HT1080 (cell line): ENCODE results near the gene SPSB1. TPM values are rescaled to one million over a fixed set of nuclear protein-coding genes. Genes with fewer than 3 reads are reported as not detected.
A peak's percentile ranks its signal among the peaks of the same experiment; 100 is the strongest.

ENCODE experiments used
- DNase-seq: peaks from one replicate; pipeline ENCODE4 v3.0.0-alpha.2; 2015; ENCODE audit warnings: low read depth
- total RNA-seq: library from RNA; depleted of rRNA; stranded (reverse); fragments of >200 nt; shearing (Covaris generic); gene quantifications from 2 replicates; pipeline ENCODE4 v1.2.3, GENCODE V29; 2014

SPSB1 gene
- total RNA-seq, 1 experiment from 2014 or later = 18.3 TPM

DNA sequence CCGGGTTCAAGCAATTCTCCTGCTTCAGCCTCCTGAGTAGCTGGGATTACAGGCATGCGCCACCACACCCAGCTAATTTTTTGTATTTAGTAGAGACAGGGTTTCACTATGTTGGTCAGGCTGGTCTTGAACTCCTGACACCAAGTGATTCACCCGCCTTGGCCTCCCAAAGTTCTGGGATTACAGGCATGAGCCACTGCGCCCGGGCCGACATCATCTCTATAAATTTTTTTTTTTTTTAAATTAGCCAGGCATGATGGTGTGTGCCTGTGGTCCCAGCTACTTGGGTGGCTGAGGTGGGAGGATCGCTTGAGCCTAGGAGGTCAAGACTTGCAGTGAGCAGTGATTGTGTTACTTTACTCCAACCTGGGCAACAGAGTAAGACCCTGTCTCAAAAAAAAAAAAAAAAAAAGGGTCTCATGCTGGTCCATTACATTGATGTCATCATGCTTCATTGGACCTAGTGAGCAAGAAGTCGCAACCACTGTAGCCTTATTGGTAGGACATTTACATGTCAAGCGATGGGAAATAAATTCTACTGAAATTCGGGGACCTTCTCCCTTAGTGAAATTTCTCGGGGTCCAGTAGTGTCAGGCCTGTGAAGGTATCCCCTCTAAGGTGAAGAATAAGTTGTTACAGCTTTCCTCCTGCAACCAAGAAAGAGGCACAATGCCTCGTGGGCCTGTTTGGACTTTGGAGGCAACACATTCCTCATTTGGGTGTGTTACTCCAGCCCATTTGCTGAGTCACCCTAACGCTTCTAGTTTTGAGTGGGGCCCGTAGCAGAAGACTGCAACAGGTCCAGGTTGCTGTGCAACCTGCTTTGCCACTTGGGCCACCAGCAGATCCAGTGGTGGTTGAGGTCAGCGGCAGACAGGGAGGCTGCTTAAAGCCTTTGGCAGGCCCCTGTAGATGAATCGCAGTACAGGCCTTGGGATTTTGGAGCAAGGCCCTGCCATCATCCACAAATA, 7.2 kb downstream of the SPSB1 start:
- peak; percentile 47 for DNase-seq

DNA sequence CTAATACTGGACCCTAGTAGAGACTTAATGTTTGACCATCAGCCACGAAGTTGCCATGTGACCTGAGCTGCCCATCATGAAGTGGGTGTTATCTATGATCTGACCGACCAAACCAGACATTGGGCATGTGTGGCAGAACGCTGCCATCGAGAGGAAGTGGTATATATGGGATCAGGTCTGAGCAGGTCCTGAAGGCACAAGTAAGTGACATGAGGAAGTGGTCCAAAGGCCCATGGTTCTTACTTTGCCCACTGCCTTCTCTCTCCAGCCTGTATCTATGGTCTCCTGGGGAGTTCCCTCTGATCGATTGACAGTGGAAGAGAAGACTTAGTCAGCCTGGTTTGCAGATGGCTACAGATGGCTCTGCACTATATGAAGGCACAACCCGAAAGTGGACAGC, 7.9 kb downstream of the SPSB1 start:
- no peak for DNase-seq

DNA sequence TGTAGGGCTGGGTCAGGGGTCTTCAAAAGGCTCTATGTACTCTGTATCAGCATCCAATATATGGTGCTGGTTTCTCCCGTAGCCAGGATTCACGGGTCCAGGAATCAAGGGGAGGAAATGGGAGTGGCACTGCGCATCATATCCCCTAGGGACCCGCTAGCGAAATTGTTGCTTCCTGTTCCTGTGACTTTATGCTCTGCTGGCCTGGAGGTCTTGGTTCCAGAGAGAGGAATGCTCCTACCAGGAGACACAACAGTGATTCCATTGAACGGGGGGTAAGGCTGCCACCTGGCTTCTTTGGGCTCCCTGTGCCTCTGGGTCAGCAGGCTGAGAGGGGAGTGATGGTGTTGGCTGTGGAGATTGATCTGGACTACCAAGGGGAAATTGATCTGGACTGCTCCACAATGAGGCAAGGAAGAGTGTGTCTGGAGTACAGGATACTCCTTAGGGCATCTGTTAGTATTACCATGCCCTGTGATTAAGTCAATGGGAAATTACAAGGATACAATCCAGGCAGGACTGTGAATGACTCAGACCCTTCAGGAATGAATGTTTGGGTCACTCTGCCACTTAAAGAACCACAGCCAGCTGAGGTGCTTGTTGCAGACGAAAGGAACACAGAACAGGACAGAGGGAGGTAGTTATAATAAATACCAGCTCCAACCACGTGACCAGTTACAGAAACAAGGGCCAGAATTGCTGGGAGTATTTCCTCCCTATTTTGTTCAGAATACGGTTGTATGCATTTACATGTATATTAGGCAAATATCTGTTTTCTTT, 10.2 kb downstream of the SPSB1 start:
- peak; percentile 97 for DNase-seq

DNA sequence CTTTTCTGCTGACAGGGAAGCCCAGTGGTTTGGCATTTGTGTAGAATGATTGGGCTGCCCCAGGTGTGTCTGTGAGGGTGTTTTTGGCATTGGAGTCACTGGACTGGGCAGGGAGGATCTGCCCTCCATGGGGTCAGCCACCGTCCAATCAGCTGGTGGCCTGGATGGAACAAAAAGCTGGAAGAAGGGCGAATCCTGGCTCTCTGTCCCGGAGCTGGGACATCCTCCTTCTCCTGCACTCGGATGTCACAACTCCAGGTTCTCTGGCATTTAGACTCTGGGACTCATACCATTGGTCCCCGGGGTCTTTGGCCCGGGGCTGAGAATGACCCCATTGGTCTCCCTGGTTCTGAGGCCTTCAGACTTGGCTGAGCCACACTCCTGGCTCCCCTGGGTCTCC, 11.2 kb downstream of the SPSB1 start:
- DNase-seq = no peak

DNA sequence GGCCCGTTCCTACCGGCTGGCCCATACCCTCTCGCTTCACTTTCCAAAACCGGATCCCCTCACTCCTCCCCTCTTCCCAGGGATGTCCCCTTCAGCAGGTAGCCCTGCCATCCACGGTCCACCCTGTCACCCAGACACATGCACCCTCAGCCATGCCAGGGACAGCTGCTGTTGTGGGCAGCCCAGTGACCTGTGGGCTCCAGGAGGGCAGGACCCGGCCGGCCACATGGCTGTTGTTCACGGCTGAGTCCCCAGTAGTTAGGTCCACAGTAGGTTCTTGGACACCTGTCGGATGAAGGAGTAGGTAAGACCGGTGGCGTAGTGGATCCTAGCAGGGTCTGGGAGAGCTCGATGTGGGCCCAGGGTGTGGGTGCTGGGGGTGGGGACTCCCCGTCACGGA, 12.5 kb downstream of the SPSB1 start:
- no peak for DNase-seq

DNA sequence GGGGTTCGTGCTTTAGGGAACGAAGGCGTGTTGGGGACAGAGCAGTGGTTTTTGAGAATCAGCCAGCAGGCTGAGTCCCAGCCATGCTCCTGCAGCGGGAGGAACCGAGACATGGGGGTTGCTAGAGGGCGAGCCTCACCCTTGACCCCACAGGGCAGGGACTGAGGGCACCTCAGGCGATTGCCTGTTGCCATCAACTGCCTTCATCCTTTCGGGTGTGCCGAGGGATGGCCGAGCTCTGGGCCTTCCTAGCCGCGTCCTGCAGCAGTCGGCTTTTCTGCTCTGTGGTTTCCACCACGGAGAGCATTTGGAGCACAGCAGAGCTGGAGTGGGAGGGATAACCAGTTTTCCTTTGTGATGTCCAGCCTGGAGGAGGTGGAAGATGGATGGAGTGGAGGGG, 13.3 kb downstream of the SPSB1 start:
- DNase-seq = no peak

DNA sequence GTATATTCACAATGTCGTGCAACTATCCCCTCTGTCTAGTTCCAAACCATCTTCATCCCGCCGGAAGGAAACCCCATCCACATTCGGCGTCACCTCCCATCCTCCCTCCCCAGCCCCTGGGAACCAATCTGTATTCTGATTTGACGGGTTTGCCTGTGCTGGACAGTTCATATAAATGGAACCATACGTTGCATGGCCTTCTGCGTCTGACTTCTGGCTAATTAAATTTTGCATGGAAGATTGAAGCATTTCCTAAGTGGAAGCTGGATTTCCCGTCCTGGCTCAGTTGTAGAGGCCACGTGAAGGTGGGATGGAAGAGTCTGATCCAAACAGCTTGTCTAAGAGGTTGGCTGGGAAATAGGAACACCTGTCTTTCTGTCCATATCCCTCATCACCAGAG, 14.6 kb downstream of the SPSB1 start:
- DNase-seq = no peak

DNA sequence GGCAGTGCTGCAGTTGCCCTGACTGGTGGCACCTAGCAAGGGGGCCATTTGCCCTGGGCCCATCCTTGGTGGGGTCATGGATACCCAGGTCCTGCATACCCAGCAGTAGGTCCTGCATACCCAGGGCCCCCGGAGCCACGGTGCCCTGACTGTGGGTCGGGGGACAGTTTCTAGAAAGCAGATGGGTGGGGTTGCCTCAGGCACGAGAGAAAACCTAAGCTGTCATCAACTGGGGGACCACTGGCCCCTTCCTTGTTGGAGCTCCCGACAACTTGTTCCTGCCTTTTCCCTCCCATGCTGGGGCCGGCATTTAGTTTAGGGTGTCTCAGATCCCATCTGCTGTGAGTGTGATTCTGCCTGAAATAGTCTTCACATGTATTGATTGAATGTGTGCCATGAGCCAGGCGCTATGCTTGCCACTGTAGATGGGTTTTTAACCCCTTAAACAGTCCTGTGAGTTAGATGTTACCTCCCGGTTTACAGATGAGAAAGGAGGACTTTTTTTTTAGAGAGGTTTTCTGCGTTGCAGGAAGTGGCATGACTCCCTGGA, 15.6 kb downstream of the SPSB1 start:
- DNase-seq = no peak

DNA sequence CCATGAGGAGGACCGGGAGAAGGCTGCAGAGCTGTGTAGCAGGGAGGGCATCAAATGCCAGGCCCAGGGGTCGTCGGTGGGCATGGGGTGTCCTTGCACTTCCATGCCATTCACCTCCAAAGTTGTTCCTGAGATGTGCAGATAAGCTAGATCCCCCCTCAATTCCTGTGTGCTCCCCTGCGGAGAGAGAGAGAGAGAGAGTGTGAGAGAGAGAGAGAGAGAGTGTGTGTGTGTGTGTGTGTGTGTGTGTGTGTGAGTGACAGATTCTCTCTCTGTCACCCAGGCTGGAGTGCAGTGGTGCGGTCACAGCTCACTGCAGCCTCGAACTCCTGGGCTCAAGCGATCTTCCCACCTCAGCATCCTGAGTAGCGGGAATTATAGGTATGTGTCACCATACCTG, 16.4 kb downstream of the SPSB1 start:
- DNase-seq = no peak

DNA sequence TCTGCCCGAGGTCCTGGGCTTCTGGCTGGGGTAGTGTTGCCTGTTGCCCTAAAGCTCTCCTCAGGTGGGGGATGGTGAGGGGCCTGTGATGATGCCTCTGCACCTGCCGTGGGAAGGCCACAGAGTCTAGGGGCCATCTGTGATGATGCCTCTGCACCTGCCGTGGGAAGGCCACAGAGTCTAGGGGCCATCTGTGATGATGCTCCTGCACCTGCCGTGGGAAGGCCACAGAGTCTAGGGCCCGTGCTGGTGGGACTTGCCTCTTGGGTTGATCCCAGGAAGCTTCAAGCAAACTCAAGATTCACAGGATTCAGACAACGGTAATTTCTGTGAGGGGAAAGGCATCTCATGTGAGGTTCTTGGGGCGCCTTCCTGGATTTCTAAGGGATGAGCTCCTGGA, 17.3 kb downstream of the SPSB1 start:
- no peak for DNase-seq

DNA sequence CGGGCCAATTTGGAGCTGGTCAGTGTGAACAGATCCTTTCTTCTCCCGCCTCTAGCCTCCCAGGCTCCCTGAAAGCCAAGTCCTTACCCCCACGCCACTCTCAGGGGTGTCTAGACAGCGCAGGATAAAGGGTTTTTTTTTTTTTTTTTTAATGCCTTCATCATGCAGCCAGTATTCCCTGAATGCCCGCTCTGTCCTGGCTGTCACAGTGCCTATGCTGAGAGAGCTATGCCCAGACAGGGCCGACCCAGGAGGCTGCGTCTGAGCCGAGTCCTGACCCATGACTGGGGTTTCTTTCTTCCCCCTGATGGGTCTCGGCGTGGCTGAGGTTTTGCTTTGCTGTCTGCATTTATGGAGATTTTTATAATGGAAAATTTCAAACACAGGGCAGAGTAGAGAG, 18.3 kb downstream of the SPSB1 start:
- DNase-seq = no peak

DNA sequence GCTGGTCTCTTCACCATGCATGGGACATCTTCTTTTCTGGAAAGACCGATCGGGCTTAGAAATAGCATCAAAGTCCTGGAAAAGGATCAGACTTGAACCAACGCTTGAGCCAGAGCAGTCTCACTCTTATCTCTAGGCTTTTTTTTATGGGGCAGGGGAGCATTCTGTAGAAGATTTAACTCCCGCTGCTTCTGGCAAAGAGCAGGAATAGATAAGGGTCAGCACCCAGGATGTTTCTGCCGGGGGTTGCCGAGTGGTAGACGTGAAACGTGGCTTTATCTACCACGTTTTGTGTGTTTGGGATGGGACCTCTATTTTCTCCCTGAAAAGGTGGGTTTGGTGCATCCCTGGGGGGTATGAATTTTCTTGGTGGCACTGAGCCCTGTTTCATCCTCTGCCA, 18.8 kb downstream of the SPSB1 start:
- no peak for DNase-seq

DNA sequence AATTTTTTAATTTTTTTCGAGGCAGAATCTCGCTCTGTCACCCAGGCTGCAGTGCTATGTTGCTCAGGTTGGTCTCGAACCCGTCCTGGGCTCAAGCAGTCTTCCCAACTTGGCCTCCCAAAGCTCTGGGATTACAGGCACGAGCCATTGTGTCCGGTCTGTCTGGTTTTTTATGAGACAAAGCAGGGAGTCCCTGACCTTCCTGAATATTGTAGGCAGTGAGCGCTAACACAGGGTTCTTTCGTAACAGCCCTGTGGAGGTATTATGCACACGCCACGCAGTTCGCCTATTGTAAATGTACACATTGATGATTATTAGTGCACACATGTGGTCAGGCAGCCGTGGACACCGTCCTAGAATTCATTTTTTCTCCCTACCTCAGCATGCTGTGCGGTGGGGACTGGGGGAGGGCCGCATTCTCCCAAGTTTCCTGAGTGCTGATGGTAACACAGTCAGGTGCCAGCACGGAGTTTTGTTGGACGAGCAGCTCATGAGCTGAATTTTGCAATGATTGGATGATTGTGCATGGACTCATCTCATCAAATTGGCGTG, 19.6 kb downstream of the SPSB1 start:
- DNase-seq = no peak

DNA sequence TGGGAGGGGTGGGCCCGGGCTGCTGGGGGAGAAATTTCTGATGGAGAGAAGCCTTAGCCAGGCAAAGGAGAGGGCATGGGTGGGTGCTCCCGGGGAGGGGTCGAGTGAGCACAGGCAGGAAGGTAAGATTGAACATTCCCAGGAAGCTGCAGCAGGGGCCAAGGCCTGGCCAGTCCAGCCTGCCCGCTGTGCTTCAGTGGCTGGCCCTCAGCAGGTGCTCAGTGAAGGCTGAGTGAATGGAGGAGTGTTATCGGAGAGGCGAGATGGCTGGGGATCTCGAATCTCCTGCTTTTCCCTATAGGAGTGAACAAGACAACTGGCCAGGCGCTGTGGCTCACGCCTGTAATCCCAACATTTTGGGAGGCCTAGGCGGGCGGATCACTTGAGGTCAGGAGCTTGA, 20.9 kb downstream of the SPSB1 start:
- no peak for DNase-seq

DNA sequence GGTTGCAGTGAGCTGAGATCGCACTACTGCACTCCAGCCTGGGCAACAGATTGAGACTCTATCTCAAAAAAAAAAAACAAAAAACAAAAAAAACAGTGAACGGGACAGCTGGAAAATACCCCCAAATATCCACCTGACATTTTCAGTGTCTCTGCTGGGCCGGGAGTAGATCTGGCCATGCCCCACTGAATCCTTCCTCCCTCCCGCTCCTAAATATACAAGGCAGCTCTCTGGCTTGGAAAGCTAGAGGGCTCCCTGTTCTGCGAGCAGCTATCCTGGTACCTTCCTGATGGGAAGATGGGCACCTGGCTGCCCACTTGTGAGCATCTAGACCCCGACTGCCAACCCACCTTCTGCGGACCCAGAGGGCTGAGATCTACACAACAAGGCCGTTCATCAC, 21.4 kb downstream of the SPSB1 start:
- no peak for DNase-seq

DNA sequence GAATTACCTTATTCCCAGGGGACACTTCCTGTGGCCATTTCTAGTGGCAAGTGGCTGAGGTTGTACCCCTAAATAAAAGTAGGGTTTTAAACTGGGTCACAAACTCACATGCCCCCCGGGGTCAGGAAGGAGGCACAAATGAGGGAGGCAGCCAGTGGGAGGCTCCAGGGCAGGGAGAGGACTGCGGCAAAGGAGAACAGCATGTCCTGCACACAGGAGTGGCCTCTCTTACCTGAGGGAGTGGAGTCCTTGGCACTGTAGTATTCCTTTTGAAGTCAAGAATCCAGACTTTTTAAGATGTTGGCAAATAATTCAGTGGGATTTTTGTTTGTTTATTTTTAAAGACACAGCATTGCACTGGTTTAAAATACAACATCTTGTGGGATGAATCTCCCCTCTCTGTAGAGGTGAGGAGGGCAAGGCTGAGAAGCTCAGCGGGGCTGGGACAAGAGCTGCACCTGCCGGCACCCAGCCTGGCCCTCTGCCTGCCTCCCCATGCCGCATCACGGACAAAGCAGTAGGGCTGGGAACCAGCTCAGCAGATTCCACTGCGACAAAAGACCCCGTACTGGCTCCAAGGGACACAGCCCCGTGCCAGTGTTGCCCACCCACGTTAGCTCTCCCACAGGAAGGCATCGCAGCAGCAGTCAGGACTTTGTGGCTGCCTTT, 22.2 kb downstream of the SPSB1 start:
- DNase-seq = no peak

DNA sequence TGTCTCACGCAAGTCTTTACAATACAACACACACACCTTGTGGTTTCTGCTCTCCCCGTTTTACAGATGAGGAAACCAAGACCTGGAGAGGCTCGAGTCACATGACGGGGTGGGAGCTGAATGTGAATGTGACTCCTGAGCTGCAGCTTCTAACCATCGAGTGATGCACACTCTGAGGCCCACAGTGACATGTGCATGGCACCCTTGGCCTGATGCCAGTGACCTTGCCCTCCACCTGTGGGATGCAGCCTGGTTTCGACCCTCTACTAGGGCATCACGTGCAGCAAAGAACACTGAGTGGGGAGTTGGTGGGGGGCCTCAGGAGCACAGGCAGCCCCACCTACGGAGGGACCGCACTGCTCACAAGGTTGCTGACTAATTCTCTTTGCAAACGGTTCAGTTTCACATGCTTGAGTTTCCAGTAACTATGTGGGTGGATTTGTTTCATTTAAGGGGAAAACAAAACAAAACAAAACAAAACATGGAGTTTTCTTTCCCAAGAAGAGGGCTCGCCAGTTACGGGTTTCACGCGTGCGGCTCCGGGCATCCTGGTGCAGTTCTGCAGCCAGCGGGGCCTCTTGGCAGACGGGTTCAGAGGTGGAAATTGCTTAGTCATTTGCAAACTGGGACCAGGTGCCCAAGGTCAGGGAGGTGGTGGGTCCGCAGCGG, 22.9 kb downstream of the SPSB1 start:
- no peak for DNase-seq

DNA sequence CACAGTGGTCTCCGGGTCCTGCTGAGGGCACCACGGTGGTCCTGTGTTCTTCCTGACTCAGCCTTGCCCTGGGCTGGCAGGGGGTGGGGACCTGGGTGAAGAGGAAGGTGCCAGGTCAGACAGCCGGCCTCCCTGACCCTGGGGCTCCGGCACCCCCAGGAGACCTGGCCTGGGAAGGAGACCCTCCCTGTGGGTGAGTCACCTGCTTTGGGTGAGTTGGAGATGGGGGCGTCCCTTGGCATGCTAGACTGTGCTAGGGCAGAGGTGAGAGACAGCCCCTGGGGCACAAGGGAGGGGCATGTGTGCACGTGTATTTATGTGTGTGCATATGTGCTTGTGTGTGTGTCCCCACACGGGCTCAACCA, 23.4 kb downstream of the SPSB1 start:
- no peak for DNase-seq

DNA sequence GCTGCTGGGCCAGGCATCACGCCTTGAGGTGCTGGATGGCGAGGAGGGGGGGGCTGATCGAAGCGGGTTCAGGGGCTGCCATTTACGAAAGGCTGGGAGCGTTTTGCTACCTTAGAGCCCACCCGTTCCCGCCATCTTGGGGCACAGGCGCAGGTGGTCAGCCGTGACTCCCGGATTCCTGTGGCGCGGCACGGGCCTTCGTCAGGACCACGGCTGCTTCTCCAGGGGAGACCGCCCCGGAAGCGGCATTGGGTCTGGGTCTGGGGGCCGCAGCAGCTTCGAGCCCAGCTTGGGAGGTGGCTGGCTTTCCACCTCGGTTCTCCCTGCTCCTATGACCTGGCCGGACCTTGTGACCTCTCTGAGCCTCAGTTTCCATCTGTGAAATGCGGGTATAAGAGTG, 23.8 kb downstream of the SPSB1 start:
- DNase-seq = no peak

DNA sequence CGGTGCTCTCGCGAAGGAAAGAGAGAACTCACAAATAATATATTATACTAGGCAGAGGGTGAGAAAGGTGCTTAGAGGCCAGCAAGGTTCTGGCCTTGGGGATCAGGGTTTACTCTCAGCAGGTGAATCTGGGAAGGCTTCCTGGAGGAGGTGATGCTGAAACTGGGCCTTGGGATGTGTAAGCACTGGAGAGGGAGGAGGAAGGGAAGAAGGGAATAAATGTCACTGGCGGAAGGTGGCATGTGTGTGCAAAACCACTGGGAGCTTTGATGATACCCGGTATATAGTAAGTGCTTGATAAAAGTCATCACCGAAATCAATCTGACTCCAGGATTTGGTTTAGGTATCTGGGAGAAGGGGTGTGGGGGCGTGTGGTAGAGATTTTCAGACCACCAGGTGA, 24.4 kb downstream of the SPSB1 start:
- DNase-seq = no peak
